ENCODE data around the gene DGCR2.

DGCR2 gene

DNA sequence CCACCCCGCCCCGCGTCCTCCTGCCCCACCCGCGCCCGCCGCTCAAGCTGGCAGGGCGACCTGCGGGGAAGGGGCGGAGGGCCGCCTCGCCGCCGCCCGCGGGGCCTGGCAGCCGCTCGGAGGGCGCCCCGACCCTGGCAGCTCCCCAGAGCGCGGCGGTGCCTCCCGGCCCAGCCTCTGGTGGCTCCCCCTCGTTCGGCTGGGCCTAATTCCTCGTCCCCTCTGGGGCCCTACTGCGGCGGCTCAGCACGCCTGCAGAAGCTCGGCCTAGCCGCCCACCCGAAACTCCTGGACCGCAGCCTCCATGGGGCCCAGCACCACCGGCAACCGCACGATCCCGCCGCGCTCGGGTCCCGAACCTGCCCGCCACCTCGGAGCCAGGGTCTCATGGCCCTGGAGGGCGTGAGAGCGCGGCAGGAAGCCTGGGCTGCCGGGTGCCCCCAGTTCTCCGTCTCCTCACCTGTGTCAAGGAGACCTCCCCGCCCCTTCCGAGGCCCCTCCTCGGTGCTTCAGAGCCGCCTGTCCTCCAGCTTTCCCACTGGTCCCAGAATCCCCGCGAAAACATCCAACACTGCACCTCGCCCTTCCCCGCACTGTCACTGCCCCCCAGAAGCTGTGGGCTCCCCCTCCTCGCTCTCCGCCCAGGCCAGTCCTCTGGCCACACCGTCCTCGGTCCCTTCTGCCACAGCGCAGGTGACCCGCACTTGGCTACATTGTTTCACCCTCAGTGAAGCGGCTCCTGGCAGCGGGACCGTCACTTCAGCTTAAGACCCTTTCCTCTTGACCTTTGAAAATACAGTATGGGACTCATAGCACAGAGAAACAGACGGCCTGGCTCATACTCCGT lies 28.5 kb upstream of the DGCR2 start:
- peaks cover 3% of the 10 kb centered on the region for H3K36me3 Mint-ChIP-seq
- H3K4me3 Mint-ChIP-seq, result peak overlapping the region; percentile 71
- ATAC-seq (ENCODE audit: low read depth) (no peak), DNase-seq (ENCODE audit: low spot score in 2 of 2) (no peak)
- H3K4me1 Mint-ChIP-seq, result peaks cover 6% of the 10 kb centered on the region
- H3K27me3 Mint-ChIP-seq, result peaks cover 23% of the 10 kb centered on the region
- H3K9me3 Mint-ChIP-seq, result peaks cover 3% of the 10 kb centered on the region
- H3K27ac Mint-ChIP-seq, result no peak overlapping the region

DNA sequence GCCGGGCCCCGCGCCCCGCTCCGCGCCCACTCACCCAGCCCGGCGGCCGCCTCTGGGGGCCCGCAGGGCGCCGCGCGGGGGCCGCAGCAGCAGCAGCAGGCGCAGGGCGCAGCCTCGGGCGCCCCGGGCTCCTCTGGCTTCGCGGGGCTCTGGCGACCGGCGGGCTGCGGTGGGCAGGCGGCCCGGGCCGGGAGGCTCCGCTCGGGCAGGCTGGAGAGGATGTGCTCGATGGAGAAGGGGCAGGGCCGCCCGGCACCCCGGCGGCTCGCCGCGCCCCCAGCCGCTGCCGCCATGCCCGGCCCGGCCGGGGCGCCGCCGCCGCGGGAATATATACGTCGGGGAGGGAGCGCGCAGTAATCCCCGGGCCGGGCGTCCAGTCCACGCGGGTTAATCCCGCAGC lies 27.8 kb upstream of the DGCR2 start, which contains the start of gene GSC2:
GSC2 (minus strand) TSS at position 302 of the 400 bp plus-strand sequence; CDS start at position 293, 9 bp downstream.
- Mint-ChIP-seq H3K27ac (no peak within 1 kb of the TSS), H3K9me3 (peaks cover 3% of the 10 kb centered on the region), H3K4me3 (peak within 1 kb of the TSS; percentile 71), H3K36me3 (peaks cover 3% of the 10 kb centered on the region), H3K4me1 (peaks cover 6% of the 10 kb centered on the region), H3K27me3 (peaks cover 23% of the 10 kb centered on the region)
- DNase-seq (ENCODE audit: low spot score in 2 of 2) (no peak), ATAC-seq (ENCODE audit: low read depth) (no peak)

DNA sequence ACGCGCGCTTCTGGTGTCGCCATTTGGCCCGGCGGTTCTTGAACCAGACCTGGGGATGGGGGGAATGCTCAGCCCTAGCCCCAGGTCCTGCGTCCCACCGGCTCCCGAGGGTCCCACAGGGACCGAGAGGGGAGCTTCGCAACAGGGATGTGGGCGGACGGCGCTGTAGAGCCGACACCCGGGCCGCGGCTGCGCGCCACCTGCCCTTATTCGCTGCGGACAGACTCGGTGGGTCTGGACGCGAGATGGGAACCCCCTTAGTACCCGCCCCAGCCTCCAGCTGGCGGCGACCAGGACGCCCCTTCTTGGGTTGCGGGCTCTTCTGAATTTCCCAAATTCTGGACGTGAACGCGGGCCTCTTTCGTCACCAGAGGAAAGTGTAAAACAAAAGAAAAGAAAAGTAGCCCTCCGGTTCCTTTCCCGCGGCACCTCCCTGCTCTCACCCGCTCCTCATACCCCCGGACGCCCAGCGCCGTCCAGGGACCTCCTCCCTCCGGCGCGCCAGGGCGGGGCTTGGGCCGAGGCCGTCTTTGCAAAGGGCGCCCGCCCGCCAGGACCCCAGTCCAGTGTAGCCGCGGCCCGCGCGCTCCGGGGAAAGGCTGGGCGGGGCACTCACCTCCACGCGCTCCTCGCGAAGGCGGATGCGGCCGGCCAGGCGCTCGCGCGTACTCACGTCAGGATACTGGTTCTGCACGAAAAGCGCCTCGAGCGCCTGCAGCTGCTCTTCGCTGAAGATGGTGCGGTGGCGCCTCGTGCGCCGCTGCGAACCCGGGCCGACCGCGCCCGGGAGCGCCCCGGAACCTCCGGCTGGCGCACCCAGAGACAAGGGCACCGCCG lies 27.1 kb upstream of the DGCR2 start:
- H3K4me3 Mint-ChIP-seq, result peak overlapping the region; percentile 28
- no peak overlapping the region for H3K27ac Mint-ChIP-seq
- H3K27me3 Mint-ChIP-seq, result peaks cover 21% of the 10 kb centered on the region
- ATAC-seq (ENCODE audit: low read depth) (peak; percentile 15), DNase-seq (ENCODE audit: low spot score in 2 of 2) (peak in 1 of 2 donors; percentile 38)
- peaks cover 5% of the 10 kb centered on the region for H3K36me3 Mint-ChIP-seq
- peaks cover 8% of the 10 kb centered on the region for H3K4me1 Mint-ChIP-seq
- H3K9me3 Mint-ChIP-seq, result peaks cover 3% of the 10 kb centered on the region

DNA sequence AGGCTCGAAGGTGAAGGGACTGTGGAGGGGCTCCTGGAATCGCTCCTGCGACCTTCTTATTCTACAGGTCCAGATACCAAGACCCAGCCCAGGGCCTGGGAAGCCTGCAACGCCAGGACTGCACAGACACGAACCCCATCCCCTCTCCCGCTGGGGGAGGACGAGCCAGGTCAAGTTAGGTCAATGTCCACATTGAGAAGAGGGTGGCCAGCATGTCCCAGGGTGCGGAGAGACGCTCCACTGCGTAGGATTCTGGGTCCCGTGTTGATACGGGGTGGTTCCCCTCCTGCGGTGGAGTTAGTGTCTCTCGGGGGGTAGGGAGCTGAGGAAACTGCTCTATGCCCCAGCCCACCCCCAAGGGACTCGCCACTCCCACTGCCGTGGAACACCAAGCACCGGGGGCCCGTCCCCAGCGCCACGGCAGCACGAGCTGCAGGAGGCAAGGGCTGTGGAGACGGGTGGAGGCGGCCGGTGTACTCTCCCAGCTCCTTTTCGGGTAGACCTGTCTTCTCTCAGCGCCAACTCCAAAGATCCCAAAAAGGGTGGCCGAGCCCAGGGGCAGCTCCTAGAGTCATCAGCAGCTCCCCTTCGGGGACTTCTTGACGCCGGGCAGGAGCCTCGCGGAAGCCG lies 26.3 kb upstream of the DGCR2 start:
- H3K27me3 Mint-ChIP-seq, result peaks cover 18% of the 10 kb centered on the region
- no peak overlapping the region for H3K4me3 Mint-ChIP-seq
- DNase-seq (ENCODE audit: low spot score in 2 of 2) (no peak), ATAC-seq (ENCODE audit: low read depth) (no peak)
- H3K9me3 Mint-ChIP-seq, result peaks cover 3% of the 10 kb centered on the region
- H3K27ac Mint-ChIP-seq, result no peak overlapping the region
- H3K4me1 Mint-ChIP-seq, result peaks cover 13% of the 10 kb centered on the region
- peaks cover 5% of the 10 kb centered on the region for H3K36me3 Mint-ChIP-seq

DNA sequence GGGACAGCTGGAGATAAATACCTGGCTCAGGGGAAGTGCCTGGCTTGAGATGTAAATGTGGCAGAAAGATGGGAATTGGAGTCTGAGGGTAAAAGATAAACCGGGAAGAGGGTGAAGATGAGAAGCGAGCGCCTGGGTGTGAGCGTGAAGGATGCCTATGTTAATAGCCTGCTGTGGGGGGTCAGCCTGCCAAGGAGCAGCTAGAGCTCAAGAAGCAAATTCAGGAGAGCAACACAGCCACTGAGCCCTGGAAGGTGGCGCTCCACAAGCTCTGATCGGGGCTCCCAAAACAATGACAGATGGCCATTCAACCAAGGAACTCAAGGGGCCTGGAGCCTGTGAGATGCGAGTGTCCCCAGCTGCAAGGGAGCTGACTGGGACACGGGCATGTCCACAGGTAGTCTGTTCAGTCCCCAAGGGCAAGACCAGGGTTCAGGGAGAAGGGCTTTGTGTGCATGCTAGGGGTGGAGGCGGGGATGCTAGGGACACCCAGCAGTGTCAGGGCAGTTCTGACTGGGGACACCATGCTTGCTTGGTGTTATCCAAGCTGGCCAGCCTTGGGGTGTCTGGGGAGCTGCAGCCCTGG lies 25.1 kb upstream of the DGCR2 start:
- H3K27me3 Mint-ChIP-seq, result peaks cover 13% of the 10 kb centered on the region
- H3K4me3 Mint-ChIP-seq, result no peak overlapping the region
- DNase-seq (ENCODE audit: low spot score in 2 of 2), result no peak

DNA sequence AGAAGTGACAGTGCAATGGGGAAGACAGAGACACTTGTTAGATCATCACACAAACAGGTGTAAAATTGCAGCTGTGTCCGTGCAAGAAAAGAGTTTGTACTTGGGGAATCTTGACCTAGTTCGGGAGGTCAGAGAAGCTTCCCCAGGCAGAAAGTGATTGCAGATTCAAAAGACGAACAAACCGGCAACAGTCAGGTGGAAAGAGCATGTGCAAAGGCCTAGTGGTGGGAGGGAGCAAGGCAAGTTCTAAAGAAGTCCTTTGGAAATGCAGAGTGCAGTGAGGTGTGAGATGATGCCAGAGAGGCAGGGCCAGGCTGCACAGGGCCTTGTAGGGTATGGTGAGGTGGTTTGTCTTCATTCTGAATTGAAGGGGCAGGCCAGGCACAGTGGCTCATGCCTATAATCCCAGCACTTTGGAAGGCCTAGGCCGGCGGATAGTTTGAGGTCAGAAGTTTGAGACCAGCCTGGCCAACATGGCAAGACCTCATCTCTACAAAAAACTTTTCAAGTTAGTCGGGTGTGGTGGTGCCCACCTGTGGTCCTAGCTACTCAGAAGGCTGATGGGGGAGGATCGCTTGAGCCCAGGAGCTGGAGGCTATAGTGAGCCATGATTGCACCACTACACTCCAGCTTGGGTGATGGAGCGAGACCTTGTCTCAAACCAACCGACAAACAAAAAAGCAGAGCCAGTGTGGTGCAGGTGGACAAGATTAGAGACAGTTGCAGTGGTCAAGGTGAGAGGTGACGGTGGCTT lies 24.2 kb upstream of the DGCR2 start:
- Mint-ChIP-seq H3K27me3 (peaks cover 7% of the 10 kb centered on the region), H3K9me3 (no peaks in the 10 kb centered on the region), H3K4me3 (no peak overlapping the region), H3K4me1 (peaks cover 15% of the 10 kb centered on the region), H3K36me3 (peaks cover 2% of the 10 kb centered on the region), H3K27ac (no peak overlapping the region)
- no peak for DNase-seq (ENCODE audit: low spot score in 2 of 2)
- ATAC-seq (ENCODE audit: low read depth), result no peak

More for the DNA sequence above, 25.1 kb upstream of the DGCR2 start:
- Mint-ChIP-seq H3K27ac (no peak overlapping the region), H3K36me3 (peaks cover 5% of the 10 kb centered on the region), H3K9me3 (peaks cover 3% of the 10 kb centered on the region), H3K4me1 (peaks cover 15% of the 10 kb centered on the region)
- no peak for ATAC-seq (ENCODE audit: low read depth)

DNA sequence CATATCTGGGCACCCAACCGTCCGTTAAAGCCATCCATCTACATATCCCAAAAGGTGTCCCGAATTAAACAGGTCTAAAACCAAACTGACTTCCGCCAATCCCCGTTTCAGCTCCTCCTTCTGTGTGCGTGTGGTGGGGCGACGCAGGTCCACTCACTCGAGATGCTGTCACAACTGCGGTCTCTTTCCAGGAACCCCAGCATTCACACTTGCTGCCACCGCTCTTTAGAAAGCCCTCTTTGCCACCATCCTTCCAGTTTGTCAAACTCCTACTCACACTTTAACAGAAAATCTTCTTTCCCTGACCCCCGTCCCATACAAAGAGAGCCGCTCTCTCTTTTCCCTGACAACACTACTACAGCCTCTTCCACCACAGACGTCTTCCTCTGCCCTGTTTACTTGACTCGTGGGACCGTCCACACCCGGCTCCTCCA lies 21.8 kb upstream of the DGCR2 start:
- no peaks in the 10 kb centered on the region for H3K9me3 Mint-ChIP-seq
- ATAC-seq (ENCODE audit: low read depth) (peak; percentile 16), DNase-seq (ENCODE audit: low spot score in 2 of 2) (no peak)
- peaks cover 9% of the 10 kb centered on the region for H3K36me3 Mint-ChIP-seq
- no peaks in the 10 kb centered on the region for H3K27me3 Mint-ChIP-seq
- H3K4me3 Mint-ChIP-seq, result peak overlapping the region; percentile 99
- H3K27ac Mint-ChIP-seq, result peak overlapping the region; percentile 99
- peaks cover 11% of the 10 kb centered on the region for H3K4me1 Mint-ChIP-seq

DNA sequence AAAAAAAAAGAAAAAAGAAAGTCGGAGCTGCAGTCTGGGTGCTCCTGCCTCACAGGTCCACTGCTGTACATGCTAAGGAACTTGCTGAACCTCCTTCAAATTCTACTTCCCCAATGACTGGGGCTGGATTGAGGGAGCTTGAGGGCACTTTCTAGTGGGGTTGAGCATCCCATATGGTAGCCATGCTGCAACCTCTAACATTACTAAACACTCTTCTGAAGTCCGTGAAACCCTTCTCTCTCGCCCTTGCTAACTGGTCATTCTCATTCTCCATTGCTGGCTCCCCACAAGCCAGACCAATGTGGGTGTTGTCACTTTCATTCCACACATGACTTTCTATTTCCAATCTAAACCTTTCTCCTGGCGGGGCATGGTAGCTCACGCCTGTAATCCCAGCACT lies 21.0 kb upstream of the DGCR2 start:
- H3K36me3 Mint-ChIP-seq, result peaks cover 9% of the 10 kb centered on the region
- ATAC-seq (ENCODE audit: low read depth) (no peak), DNase-seq (ENCODE audit: low spot score in 2 of 2) (no peak)
- H3K27me3 Mint-ChIP-seq, result no peaks in the 10 kb centered on the region
- H3K27ac Mint-ChIP-seq, result no peak overlapping the region
- no peaks in the 10 kb centered on the region for H3K9me3 Mint-ChIP-seq
- peaks cover 11% of the 10 kb centered on the region for H3K4me1 Mint-ChIP-seq
- H3K4me3 Mint-ChIP-seq, result peak overlapping the region; percentile 37

DNA sequence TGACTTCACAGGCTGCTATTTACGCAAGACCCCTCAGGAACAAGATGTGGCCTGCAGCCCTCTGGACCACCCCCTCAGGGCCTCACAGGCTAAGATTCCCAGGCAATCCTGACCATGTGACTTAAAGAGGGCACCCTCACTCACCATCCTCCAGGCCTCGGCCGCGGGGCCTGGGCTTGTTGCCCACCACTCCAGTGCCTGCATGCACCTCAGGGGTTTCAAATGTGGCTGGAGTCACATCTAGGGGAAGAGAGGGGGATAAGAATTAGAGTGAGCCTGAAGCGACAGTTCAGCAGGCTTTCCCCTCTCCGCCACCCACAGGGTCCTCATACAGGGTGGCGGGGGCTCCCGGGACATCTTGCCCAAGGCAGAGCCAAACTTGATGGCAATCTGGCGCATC lies 20.2 kb upstream of the DGCR2 start:
- Mint-ChIP-seq H3K4me1 (peaks cover 11% of the 10 kb centered on the region), H3K27ac (no peak overlapping the region), H3K36me3 (peaks cover 9% of the 10 kb centered on the region), H3K9me3 (no peaks in the 10 kb centered on the region), H3K27me3 (no peaks in the 10 kb centered on the region), H3K4me3 (peak overlapping the region; percentile 41)
- DNase-seq (ENCODE audit: low spot score in 2 of 2) (no peak), ATAC-seq (ENCODE audit: low read depth) (no peak)

DNA sequence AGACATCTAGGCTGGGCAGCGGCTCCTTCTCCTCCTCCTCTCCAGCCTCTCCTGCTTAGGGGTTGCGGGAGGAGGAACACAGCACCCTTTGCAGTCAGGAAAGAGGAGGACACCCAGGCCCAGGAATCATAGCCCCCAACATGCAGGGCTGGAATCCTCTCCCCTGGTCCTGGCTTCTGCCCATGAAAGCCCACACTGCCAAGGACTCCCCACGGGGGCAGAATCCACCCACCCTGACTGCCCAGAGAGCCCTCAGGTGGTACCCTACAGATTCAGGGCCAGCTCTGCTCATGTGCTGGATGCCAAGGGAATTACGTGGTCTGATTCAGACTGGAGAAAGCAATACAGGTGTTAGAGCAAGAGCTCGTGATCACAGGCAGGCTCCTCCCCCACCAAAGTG lies 17.8 kb upstream of the DGCR2 start:
- Mint-ChIP-seq H3K27ac (no peak overlapping the region), H3K4me3 (no peak overlapping the region)

DNA sequence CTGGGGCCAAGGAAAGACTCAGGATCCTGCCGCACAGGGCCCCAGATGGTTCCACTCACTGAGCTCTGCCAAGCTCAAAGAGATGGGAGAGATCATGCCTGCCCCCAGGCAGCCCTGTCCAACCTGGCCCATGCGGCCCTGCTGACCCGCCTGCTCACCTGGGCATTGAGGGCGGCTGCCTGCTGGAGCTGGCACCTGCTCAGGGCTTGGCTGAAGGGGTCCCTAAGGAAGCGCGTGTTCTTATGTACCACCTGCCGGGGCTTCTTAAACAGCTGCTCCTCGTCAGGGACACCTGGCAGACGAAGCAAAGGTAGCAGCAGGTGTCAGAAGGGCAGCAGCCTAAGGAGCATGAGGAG lies 16.8 kb upstream of the DGCR2 start:
- no peak for DNase-seq (ENCODE audit: low spot score in 2 of 2)
- no peaks in the 10 kb centered on the region for H3K9me3 Mint-ChIP-seq
- H3K36me3 Mint-ChIP-seq, result peaks cover 27% of the 10 kb centered on the region
- no peaks in the 10 kb centered on the region for H3K27me3 Mint-ChIP-seq
- no peak for ATAC-seq (ENCODE audit: low read depth)
- no peak overlapping the region for H3K27ac Mint-ChIP-seq
- peaks cover 7% of the 10 kb centered on the region for H3K4me1 Mint-ChIP-seq
- no peak overlapping the region for H3K4me3 Mint-ChIP-seq

More for the DNA sequence above, 17.8 kb upstream of the DGCR2 start:
- Mint-ChIP-seq H3K27me3 (no peaks in the 10 kb centered on the region), H3K4me1 (peaks cover 11% of the 10 kb centered on the region), H3K36me3 (peaks cover 25% of the 10 kb centered on the region), H3K9me3 (no peaks in the 10 kb centered on the region)
- ATAC-seq (ENCODE audit: low read depth) (no peak), DNase-seq (ENCODE audit: low spot score in 2 of 2) (no peak)

DNA sequence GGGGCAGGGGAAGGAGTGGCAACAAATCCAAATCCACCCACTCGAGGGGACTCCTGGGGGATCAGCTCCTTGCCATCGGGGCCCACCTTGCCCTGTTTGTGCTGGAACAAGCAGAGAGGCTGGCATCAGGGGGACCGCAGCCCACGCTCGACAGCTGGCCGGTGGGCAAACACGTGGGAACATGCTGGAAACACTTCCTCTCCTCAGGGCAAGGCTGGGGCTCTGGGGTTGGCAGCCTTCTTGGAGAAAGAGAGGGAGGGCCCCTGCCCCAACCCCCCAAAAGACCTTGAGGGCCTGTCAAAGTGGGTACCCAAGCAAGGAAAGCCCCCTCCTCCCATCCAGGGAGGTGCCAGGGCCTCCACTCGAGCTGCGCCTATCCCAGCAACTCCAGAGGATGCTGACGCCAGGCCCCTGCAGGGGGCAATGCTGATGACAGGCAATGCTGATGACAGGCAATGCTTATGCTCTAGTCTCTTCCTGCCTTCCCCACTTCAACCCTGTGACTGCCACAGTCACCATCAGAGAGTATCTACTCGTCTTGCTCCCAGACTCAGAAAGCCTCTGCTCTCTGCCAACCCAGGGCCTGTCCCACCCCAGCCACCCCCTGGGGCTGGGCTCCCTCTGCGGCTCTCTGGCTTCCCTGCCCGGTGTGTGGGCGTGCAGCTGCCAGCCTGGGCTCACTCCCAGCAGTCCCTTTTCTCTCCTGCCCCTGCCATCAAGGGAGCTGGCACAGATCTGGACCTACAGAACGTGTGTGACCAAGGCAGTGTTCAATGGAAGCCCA lies 16.2 kb upstream of the DGCR2 start:
- peaks cover 5% of the 10 kb centered on the region for H3K4me1 Mint-ChIP-seq
- no peak for ATAC-seq (ENCODE audit: low read depth)
- no peak for DNase-seq (ENCODE audit: low spot score in 2 of 2)

More for the DNA sequence above, 16.2 kb upstream of the DGCR2 start:
- Mint-ChIP-seq H3K36me3 (peaks cover 27% of the 10 kb centered on the region), H3K9me3 (no peaks in the 10 kb centered on the region), H3K27ac (no peak overlapping the region), H3K27me3 (no peaks in the 10 kb centered on the region), H3K4me3 (no peak overlapping the region)
